GM18909 (cell line): ENCODE measurements around the gene ZKSCAN7.
"Not testable (repeated sequence)": the region's sequence is repeated elsewhere in the genome, so short reads cannot be mapped to it uniquely, and the experiment has no call there.

ENCODE experiments used
- ATAC-seq: cut with Tn5 transposase; IDR thresholded peaks from one replicate; pipeline ENCODE4 v1.9.1; 2021; ENCODE audit warnings: mild to moderate bottlenecking; ENCODE audit not compliant: unreplicated experiment, poor library complexity

The ZKSCAN7 gene

DNA sequence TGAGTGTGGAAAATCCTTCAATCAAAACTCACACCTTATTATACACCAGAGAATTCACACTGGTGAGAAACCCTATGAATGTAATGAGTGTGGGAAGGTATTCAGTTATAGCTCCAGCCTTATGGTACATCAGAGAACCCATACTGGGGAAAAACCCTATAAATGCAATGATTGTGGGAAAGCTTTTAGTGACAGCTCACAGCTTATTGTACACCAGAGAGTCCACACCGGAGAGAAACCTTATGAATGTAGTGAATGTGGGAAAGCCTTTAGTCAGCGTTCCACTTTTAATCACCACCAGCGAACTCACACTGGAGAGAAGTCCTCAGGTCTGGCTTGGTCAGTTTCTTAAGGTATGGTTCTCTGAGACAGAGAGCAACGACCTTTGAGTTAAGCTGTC is 16.0 kb downstream of the ZKSCAN7 start:
- ATAC-seq, result no peak

DNA sequence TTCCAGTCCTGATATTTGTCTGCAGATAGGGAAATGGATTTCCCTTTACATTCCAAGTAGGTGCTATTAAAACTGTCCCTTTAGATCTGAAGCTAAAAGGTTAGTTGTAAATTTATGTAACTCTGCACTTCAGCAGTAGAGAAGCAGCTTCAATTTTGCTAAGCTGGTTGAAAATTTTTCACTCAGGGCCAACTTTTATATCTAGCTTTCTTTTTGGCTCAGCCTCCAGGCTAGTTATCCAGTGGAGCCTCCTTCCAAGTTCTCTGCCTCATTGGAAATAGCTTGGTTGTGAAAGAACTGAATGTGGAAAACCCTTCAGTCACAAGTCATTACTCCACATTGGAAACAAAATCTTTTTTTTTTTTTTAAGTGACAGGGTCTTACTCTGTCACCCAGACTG is 21.6 kb downstream of the ZKSCAN7 start:
- no peak for ATAC-seq

DNA sequence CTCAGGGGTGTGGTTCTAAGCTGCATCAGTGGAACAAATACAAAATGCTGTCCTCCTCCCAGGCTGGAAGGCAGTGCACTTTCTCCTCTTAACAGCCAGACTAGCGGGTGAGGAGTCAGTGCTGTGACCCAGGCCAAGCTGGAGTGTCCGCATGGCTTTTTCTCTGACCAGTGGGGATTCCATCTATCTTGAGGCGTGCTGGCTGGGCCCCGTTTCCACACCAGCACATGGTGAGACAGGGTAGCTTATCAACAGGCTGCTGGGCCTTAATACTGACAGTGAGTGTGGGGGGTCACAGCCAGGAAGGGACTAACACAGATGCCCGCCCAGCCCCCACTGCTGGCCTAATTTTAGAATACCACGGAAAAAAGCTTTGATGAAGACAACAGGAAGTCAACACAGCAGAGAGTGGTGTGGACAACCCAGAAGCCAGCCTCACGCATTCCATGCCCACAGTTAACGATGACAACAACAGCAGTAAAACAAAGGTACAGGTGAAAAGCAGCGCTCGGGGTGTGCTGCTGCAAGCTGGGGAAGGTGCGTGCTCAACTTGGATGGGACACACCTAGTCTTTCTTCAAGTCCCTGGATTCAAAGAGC is 22.5 kb downstream of the ZKSCAN7 start:
- not testable (repeated sequence) for ATAC-seq

DNA sequence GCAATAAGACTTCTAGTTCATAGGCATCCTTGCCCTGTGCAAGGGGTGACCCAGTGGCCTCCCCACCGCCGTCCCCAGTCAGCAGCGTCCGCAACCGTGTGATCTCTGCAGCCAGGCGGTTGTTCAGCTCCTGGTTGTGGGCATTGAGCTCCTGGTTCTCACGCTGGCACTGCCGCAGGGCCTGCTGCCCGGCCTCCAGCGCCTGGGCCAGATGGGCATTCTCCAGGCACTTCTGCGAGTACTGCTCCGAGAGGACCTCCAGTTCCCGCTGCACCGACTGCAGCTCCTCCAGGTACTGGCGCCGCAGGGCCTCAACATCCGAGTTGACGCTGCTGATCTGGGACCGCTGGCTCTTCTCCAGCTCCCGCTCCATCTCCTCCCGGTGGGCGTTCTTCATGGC is 23.3 kb downstream of the ZKSCAN7 start:
- ATAC-seq, result not testable (repeated sequence)

DNA sequence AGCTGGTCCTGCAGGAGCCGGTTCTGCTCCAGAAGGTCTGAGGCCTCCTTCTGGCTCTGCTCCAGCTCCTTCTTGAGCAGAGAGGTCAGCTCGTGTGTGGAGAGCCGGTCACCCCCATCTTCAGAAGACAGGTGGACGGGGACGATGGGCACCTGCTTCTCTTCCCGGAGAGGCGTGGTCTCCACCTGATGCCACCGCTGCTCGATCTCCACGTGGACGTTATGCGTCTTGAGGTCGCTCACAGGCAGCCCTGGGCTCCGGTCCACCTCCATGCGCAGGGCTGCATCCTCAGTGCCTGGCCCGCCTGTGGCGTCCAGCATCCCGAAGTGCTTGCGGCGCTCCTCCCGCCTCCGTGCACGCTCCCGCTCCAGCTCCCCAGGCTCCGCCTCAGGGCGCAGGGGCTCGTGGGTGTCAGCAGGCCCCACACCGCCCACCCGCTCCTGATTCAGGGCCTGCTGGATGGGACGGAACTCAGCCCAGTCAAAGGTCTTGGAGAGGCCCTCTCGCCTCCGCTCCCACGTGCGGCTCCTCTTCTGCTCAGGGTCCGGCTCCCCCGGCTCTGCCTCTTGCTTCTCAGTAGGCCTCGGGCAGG is 24.0 kb downstream of the ZKSCAN7 start:
- ATAC-seq, result not testable (repeated sequence)

DNA sequence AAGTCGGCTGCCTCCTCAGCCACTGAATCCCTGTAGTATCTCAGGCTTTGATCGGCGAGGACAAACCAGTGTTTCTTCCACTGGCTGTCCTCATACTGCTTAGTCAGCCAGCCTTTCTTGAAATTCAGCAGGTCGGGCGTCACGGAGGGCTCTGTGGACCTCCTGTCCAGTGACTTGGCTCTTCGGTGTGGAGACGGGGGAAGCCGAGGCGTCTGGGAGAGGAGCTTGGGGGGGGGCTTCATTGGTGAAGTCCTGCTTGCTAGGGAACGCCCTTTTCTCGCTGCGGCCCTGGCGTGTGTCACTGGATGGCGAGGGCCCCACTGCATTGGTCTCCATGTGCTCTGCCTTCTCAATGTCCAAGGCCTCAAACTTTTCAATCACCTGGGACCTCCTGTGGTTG is 24.8 kb downstream of the ZKSCAN7 start:
- ATAC-seq, result not testable (repeated sequence)

DNA sequence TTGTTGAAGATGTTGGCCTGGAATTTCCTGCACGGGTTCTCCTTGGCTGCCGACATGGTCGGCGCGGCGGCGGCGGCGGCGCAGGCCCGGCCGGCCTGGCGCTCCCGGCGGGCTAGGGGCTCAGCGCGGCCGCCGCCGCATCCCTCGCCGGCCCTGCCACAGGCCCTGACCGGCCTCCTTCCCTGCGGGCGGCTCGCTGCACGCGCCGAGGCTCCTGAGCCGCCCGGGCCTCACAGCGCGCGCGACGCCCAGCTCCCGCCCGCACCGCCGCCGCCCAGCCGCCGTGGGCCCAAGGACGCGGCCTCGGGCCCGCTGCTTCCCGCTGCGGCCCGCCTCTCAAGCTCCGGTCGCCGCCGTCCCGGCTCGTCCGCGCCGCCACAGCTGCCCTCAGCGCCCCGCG is 26.0 kb downstream of the ZKSCAN7 start:
- ATAC-seq, result not testable (repeated sequence)

DNA sequence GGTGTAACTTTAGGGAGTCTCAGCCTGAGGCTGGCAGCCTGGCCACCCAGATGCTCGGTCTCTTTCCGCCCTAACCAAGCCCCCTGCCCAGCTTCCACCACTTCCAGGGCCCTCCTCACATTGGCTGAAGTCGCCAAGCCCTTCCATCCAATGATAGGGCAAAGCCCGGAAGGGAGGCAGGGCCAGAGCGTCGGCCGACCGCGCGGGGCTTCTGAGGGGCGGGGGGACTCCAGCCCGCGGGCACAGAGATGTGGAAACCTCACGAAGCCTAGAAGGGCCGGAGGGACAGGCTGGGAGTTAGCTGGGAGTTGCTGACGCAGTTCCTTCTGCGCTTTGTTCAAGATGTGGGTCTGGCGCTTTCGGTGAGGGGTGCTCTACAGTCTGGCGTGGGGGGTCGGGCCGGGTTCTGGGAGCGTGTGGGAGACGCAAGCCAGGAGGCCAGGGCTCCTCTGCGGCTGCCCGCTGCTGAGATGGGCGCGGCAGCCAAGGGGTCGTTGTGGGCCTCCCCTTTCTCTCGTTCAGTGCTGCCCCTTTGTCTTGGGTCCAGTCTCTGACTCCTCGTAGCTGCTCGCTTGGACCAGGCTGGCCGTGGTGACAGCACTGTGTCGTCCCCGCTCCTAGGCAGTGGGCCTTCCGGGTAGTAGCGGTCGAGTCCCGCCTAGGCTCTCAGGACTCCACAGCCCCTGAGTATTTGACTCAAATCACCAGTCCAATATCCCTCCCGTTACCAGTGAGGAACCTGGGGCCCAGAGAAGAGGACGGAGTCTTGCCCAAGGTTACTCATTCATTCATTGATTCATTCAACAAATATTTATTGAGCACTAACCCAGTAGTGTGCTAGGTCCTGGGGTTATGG is 29.9 kb downstream of the ZKSCAN7 start, which contains the start of gene ZNF660:
ZNF660 (plus strand) TSS at position 319 of the 856 bp plus-strand sequence. CDS start 9,230 bp downstream, outside the sequence.
- ATAC-seq, result peak; percentile 65

DNA sequence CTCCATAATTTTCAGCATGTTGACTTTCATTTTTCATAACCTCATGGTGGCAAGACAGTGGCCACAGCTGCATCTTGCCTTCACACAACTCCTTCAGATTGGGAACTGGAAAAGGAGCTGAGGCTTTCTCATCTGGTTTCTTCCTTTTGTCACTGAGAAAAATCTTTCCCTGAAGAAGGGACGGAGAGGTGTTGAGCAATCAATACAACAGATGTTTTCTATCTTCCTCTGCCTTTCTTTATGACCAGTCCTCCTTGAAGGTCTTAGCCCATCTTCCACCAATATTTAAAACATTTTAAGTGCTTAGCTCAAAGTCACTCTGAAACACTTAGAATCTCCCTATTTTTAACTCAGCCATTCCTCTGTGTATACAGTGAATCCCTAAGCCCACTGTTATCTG is 41.6 kb downstream of the ZKSCAN7 start:
- no peak for ATAC-seq

DNA sequence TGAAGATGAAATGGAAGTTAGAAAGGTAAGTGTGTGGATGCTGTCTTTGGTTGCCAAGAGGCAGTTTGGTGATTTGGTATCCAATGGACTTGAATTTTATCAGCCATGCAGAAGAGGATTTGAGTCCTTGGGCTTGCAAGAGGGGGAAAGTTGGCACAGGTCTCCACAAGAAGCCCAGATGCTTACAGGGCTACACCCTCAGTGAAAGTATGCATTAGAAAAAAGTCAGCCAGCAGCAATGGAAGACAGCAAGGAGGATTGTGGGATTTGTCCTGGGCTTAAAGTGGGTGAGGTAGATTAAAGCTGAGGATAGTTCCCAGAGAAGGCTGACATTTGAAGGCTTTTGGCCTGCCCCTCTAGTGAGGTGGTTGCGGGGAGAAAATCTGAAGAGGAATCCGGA is 46.8 kb downstream of the ZKSCAN7 start:
- no peak for ATAC-seq

DNA sequence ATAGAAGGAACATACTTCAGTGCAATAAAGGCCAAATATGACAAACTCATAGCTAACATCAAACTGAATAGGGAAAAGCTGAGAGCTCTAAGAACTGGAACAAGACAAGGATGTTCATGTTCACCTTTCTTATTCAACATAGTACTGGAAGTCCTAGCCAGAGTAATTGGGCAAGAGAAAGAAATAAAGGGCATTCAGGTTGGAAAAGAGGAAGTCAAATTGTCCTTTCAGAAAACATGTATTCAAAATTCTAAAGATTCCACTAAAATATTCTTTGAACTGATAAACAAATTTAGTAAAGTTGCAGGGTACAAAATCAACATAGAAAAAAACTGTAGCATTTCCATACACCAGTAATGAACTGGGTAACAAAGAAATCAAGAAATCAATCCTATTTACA is 57.7 kb downstream of the ZKSCAN7 start:
- no peak for ATAC-seq
